H9 (cell line): ENCODE data around the gene MRPS15. TPM values are rescaled to one million over a fixed set of nuclear protein-coding genes. Genes with fewer than 3 reads are reported as not detected.
"Not testable (repeated sequence)": the region's sequence is repeated elsewhere in the genome, so short reads cannot be mapped to it uniquely, and the experiment has no call there.

Source experiments
- DNase-seq: peaks from one replicate; pipeline ENCODE4 v3.0.0-alpha.2; 2017
- H2AFZ ChIP-seq: one replicate; pipeline ENCODE4 v1.6.1; 2013; ENCODE audit warnings: mild to moderate bottlenecking, low read length, control low read depth, moderate library complexity
- H2AK5ac ChIP-seq: 2 replicates; pipeline ENCODE4 v1.6.1; 2013; ENCODE audit warnings: low read length, control low read depth, mixed read lengths; ENCODE audit not compliant: insufficient read length
- H2BK120ac ChIP-seq: one replicate; pipeline ENCODE4 v1.6.1; 2013; ENCODE audit warnings: low read depth, mild to moderate bottlenecking, low read length, control low read depth, inconsistent platforms; ENCODE audit not compliant: poor library complexity, severe bottlenecking
- H2BK12ac ChIP-seq: 2 replicates; pipeline ENCODE4 v1.6.1; 2013; ENCODE audit warnings: low read length, control low read depth, mixed read lengths, low read depth; ENCODE audit not compliant: insufficient read length
- H2BK15ac ChIP-seq: 2 replicates; pipeline ENCODE4 v1.6.1; 2013; ENCODE audit warnings: low read depth, low read length, control low read depth
- H2BK20ac ChIP-seq: one replicate; pipeline ENCODE4 v1.6.1; 2013; ENCODE audit warnings: low read depth, mild to moderate bottlenecking, low read length, control low read depth, inconsistent platforms; ENCODE audit not compliant: poor library complexity, severe bottlenecking
- H2BK5ac ChIP-seq: 2 replicates; pipeline ENCODE4 v1.6.1; 2013; ENCODE audit warnings: low read length, control low read depth, mixed read lengths; ENCODE audit not compliant: insufficient read length
- H3K14ac ChIP-seq: 2 replicates; pipeline ENCODE4 v1.6.1; 2013; ENCODE audit warnings: low read length, control low read depth; ENCODE audit not compliant: insufficient read depth
- H3K18ac ChIP-seq: 2 replicates; pipeline ENCODE4 v1.6.1; 2013; ENCODE audit warnings: low read depth, mild to moderate bottlenecking, mixed read lengths, low read length, control low read depth; ENCODE audit not compliant: insufficient read length
- H3K23ac ChIP-seq: 2 replicates; pipeline ENCODE4 v1.6.1; 2013; ENCODE audit warnings: low read length, control low read depth, mixed read lengths, low read depth; ENCODE audit not compliant: insufficient read length
- H3K23me2 ChIP-seq: 2 replicates; pipeline ENCODE4 v1.6.1; 2013; ENCODE audit warnings: low read depth, mild to moderate bottlenecking, mixed read lengths, low read length, control low read depth; ENCODE audit not compliant: insufficient read length, poor library complexity, severe bottlenecking
- H3K27ac ChIP-seq: 2 replicates; pipeline ENCODE4 v1.5.1; 2013; ENCODE audit warnings: low read length, control low read depth, mixed read lengths, low read depth; ENCODE audit not compliant: insufficient read length
- H3K27me3 ChIP-seq: 2 replicates; pipeline ENCODE4 v1.6.1; 2013; ENCODE audit warnings: low read length, control low read depth, inconsistent platforms; ENCODE audit not compliant: insufficient read depth
- H3K4ac ChIP-seq: 2 replicates; pipeline ENCODE4 v1.6.1; 2013; ENCODE audit warnings: low read depth, mild to moderate bottlenecking, control low read depth, inconsistent platforms, low read length, moderate library complexity
- H3K4me1 ChIP-seq: 2 replicates; pipeline ENCODE4 v1.6.1; 2013; ENCODE audit warnings: low read length, control low read depth, inconsistent platforms; ENCODE audit not compliant: insufficient read depth
- H3K4me2 ChIP-seq: 2 replicates; pipeline ENCODE4 v1.6.1; 2013; ENCODE audit warnings: low read length, control low read depth, mixed read lengths; ENCODE audit not compliant: insufficient read length, insufficient read depth
- H3K56ac ChIP-seq: 2 replicates; pipeline ENCODE4 v1.6.1; 2013; ENCODE audit warnings: low read depth, mild to moderate bottlenecking, mixed read lengths, low read length, control low read depth; ENCODE audit not compliant: insufficient read length
- H3K79me1 ChIP-seq: 2 replicates; pipeline ENCODE4 v1.6.1; 2013; ENCODE audit warnings: low read depth, mild to moderate bottlenecking, moderate library complexity, low read length, control low read depth, inconsistent platforms; ENCODE audit not compliant: insufficient read depth, poor library complexity, severe bottlenecking
- H3K79me2 ChIP-seq: 2 replicates; pipeline ENCODE4 v1.6.1; 2013; ENCODE audit warnings: low read length, control low read depth, inconsistent platforms; ENCODE audit not compliant: insufficient read depth
- H3K9ac ChIP-seq: 2 replicates; pipeline ENCODE4 v1.6.1; 2013; ENCODE audit warnings: low read length, control low read depth, mixed read lengths; ENCODE audit not compliant: insufficient read length; ENCODE audit errors: extremely low read depth
- H3K9me3 ChIP-seq: one replicate; pipeline ENCODE4 v1.6.1; 2013; ENCODE audit warnings: low read depth, low read length, inconsistent platforms; ENCODE audit not compliant: control insufficient read depth
- H3T11ph ChIP-seq: one replicate; pipeline ENCODE4 v1.6.1; 2013; ENCODE audit warnings: mild to moderate bottlenecking, low read length, control low read depth, inconsistent platforms
- H4K20me1 ChIP-seq: one replicate; pipeline ENCODE4 v1.6.1; 2013; ENCODE audit not compliant: control insufficient read depth, insufficient read length, insufficient read depth
- H4K5ac ChIP-seq: 2 replicates; pipeline ENCODE4 v1.6.1; 2013; ENCODE audit warnings: low read depth, mild to moderate bottlenecking, mixed read lengths, low read length, control low read depth; ENCODE audit not compliant: insufficient read length
- H4K8ac ChIP-seq: replicated peaks from 2 replicates; pipeline ENCODE4 v1.6.1; 2013; ENCODE audit warnings: low read length, control low read depth, mixed read lengths, low read depth; ENCODE audit not compliant: insufficient read length
- H4K91ac ChIP-seq: 2 replicates; pipeline ENCODE4 v1.6.1; 2013; ENCODE audit warnings: low read depth, mild to moderate bottlenecking, moderate library complexity, mixed read lengths, low read length, control low read depth; ENCODE audit not compliant: insufficient read length
- H3K27ac Mint-ChIP-seq, 3 experiments: 2 replicates in 2 of 3; 3 replicates in 1 of 3; pipeline ENCODE4 v1.8.0; 2020 to 2021; ENCODE audit warnings: mixed read lengths in 3 of 3, mild to moderate bottlenecking in 1 of 3, moderate library complexity in 1 of 3
- H3K27me3 Mint-ChIP-seq: 2 replicates; pipeline ENCODE4 v1.8.0; 2021; ENCODE audit warnings: low read depth, mild to moderate bottlenecking, moderate library complexity, mixed read lengths
- H3K36me3 Mint-ChIP-seq, 3 experiments: 2 replicates in 2 of 3; 3 replicates in 1 of 3; pipeline ENCODE4 v1.8.0; 2020 to 2021; ENCODE audit warnings: low read depth in 3 of 3, mixed read lengths in 3 of 3; ENCODE audit not compliant: insufficient read depth in 1 of 3
- H3K4me1 Mint-ChIP-seq, 2 experiments: 2 replicates each; pipeline ENCODE4 v1.8.0; 2020; ENCODE audit warnings: mixed read lengths in 2 of 2
- H3K4me3 Mint-ChIP-seq, 2 experiments: 2 replicates in 1 of 2; 3 replicates in 1 of 2; pipeline ENCODE4 v1.8.0; 2020 to 2021; ENCODE audit warnings: mild to moderate bottlenecking in 2 of 2, mixed read lengths in 2 of 2, moderate library complexity in 1 of 2
- H3K9me3 Mint-ChIP-seq, 2 experiments: 2 replicates in 1 of 2; 3 replicates in 1 of 2; pipeline ENCODE4 v1.8.0; 2020; ENCODE audit warnings: mild to moderate bottlenecking in 2 of 2, mixed read lengths in 2 of 2, moderate library complexity in 1 of 2
- WGBS: extraction: QIAGEN DNeasy Blood & Tissue Kit; methylation state at CpG from one replicate; pipeline ENCODE4 v1.1.7; 2013; ENCODE audit warnings: missing lambda C conversion rate, low lambda C conversion rate, mixed read lengths; ENCODE audit not compliant: insufficient read length; ENCODE audit errors: extremely low coverage; 5-methylcytosine and 5-hydroxymethylcytosine counted together
- total RNA-seq: library from RNA; stranded (reverse); gene quantifications from 2 replicates; pipeline ENCODE4 v1.2.1, GENCODE V29; 2021
- TF ChIP-seq, protein P1 (sequence below): fragments of 200-600 bp; sonication (generic); conservative IDR thresholded peaks from 3 replicates; pipeline ENCODE4 v1.8.0; 2021; ENCODE audit warnings: antibody characterized with exemption, mild to moderate bottlenecking

The MRPS15 gene
- total RNA-seq, 1 experiment from 2014 or later: 111 TPM

DNA sequence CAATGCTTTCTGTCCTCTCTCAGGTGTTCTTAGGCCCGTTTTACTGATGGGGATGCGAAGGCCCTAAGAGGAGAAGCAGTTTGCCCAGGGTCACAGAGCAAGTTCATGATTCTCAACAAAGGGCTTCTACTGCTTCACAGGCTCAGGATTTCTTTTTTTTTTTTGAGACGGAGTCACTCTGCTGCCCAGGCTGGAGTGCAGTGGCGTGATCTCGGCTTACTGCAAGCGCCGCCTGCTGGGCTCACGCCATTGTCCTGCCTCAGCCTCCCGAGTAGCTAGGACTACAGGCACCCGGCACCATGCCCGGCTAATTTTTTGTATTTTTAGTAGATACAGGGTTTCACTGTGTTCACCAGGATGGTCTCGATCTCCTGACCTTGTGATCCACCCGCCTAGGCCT lies 13.4 kb upstream of the MRPS15 start:
- H3K27me3 Mint-ChIP-seq: peaks cover 56% of the 10 kb centered on the region
- not testable (repeated sequence) for H4K20me1 ChIP-seq, H3K23me2 ChIP-seq, H2BK20ac ChIP-seq, H3K79me1 ChIP-seq, H3K9ac ChIP-seq, H3K79me2 ChIP-seq, H3K4me1 ChIP-seq, H3K9me3 ChIP-seq, H3K27ac ChIP-seq, H2BK120ac ChIP-seq, H2AFZ ChIP-seq, H4K5ac ChIP-seq, H3K56ac ChIP-seq, H2BK12ac ChIP-seq, H3K9me3 Mint-ChIP-seq, H4K8ac ChIP-seq, H3K4me3 Mint-ChIP-seq, H3K4me2 ChIP-seq, H3K27ac Mint-ChIP-seq, H2AK5ac ChIP-seq, H3K18ac ChIP-seq, H3T11ph ChIP-seq, H3K27me3 ChIP-seq, H3K36me3 Mint-ChIP-seq, H4K91ac ChIP-seq, H3K4ac ChIP-seq, H2BK5ac ChIP-seq, H3K23ac ChIP-seq, H3K14ac ChIP-seq, H2BK15ac ChIP-seq
- WGBS: no CpG with 5 or more reads among the region's 13 CpGs
- peak; percentile 49 for DNase-seq
- peaks cover 10 to 12% of the 10 kb centered on the region in 2 experiments for H3K4me1 Mint-ChIP-seq
- TF ChIP-seq, protein P1, sequence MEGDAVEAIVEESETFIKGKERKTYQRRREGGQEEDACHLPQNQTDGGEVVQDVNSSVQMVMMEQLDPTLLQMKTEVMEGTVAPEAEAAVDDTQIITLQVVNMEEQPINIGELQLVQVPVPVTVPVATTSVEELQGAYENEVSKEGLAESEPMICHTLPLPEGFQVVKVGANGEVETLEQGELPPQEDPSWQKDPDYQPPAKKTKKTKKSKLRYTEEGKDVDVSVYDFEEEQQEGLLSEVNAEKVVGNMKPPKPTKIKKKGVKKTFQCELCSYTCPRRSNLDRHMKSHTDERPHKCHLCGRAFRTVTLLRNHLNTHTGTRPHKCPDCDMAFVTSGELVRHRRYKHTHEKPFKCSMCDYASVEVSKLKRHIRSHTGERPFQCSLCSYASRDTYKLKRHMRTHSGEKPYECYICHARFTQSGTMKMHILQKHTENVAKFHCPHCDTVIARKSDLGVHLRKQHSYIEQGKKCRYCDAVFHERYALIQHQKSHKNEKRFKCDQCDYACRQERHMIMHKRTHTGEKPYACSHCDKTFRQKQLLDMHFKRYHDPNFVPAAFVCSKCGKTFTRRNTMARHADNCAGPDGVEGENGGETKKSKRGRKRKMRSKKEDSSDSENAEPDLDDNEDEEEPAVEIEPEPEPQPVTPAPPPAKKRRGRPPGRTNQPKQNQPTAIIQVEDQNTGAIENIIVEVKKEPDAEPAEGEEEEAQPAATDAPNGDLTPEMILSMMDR: peak; percentile 14; the same call in 2 of the 3 replicates
